Uterus (tissue), 2 donors: ENCODE measurements around the gene VWA8.

ENCODE experiments used
- CTCF ChIP-seq, 4 experiments: fragments of 200-600 bp in 2 of 4; fragments of 450-650 bp in 2 of 4; sonication (generic) in 2 of 4; IDR thresholded peaks; one replicate each; pipeline ENCODE4 v1.5.1; 2016 to 2019; ENCODE audit warnings: antibody characterized with exemption in 4 of 4, mild to moderate bottlenecking in 2 of 4, moderate library complexity in 1 of 4
- POLR2A ChIP-seq, 2 donors: fragments of 450-650 bp; IDR thresholded peaks; one replicate each; pipeline ENCODE4 v1.6.1; 2016; ENCODE audit warnings: antibody characterized with exemption in 2 of 2, mild to moderate bottlenecking in 1 of 2, moderate library complexity in 1 of 2

GRCh38 chr13:41942462-41943094, 18.3 kb downstream of the VWA8 start:
- TF ChIP-seq POLR2A (IDR thresholded peaks at IDR 0.05) (no peak), CTCF (IDR thresholded peaks at IDR 0.05) (no peak)
